Breast epithelium (tissue), 4 donors: ENCODE data around the gene PEAK1. TPM values are rescaled to one million over a fixed set of nuclear protein-coding genes. Genes with fewer than 3 reads are reported as not detected.

ENCODE experiments used
- DNase-seq, 2 donors: peaks; one replicate each; pipeline ENCODE4 v3.0.0-alpha.2; 2019; ENCODE audit warnings: low spot score in 2 of 2
- H3K27ac ChIP-seq, 2 donors: fragments of 200-600 bp; sonication (generic) in 1 of 2; one replicate each; pipeline ENCODE4 v1.5.1; 2016 to 2019; ENCODE audit warnings: mild to moderate bottlenecking in 1 of 2
- H3K27me3 ChIP-seq, 2 donors: fragments of 200-600 bp; sonication (generic) in 1 of 2; one replicate each; pipeline versions ENCODE4 v1.5.1 to v1.6.0; 2017 to 2019; ENCODE audit warnings: control low read depth in 1 of 2, mild to moderate bottlenecking in 1 of 2
- H3K36me3 ChIP-seq: fragments of 200-600 bp; one replicate; pipeline ENCODE4 v1.5.1; 2019
- H3K4me1 ChIP-seq, 2 donors: fragments of 200-600 bp; sonication (generic); one replicate each; pipeline ENCODE4 v1.5.1; 2016 to 2019; ENCODE audit warnings: control low read depth in 1 of 2
- H3K4me3 ChIP-seq, 3 donors: fragments of 200-600 bp; sonication (generic); 1 replicate in 2 of 3; 2 replicates in 1 of 3; pipeline ENCODE4 v1.5.1; 2016 to 2019; ENCODE audit warnings: mild to moderate bottlenecking in 3 of 3, moderate library complexity in 2 of 3
- H3K9me3 ChIP-seq, 2 donors: fragments of 200-600 bp; sonication (generic) in 1 of 2; one replicate each; pipeline ENCODE4 v1.5.1; 2016 to 2019; ENCODE audit warnings: control low read depth in 1 of 2
- POLR2A ChIP-seq: fragments of 450-650 bp; IDR thresholded peaks from one replicate; pipeline ENCODE4 v1.6.1; 2016; ENCODE audit warnings: antibody characterized with exemption, mild to moderate bottlenecking, moderate library complexity
- POLR2AphosphoS5 ChIP-seq, 3 donors: sonication (generic); formaldehyde crosslinking; IDR thresholded peaks; one replicate each; pipeline ENCODE4 v1.6.1; 2017; ENCODE audit warnings: antibody characterized with exemption in 3 of 3
- intact Hi-C: fragments of 100-400 bp; cut with DNase I; formaldehyde crosslinking; loops from one replicate; pipeline ENCODE4 v1.15.1; 2023; ENCODE audit warnings: low total_unique reads
- total RNA-seq, 3 donors: library from RNA; depleted of rRNA; stranded (reverse); fragments of >200 nt; gene quantifications; one replicate each; pipeline ENCODE4 v1.1.0, GENCODE V29; 2016
- TF ChIP-seq, protein P1 (sequence below), 3 donors: fragments of 450-650 bp; IDR thresholded peaks; one replicate each; pipeline ENCODE4 v1.5.1; 2016 to 2017; ENCODE audit warnings: antibody characterized with exemption in 3 of 3, mild to moderate bottlenecking in 3 of 3, moderate library complexity in 3 of 3

Gene PEAK1
- total RNA-seq, 3 donors from 2014 or later = 48.5 to 99.5 (median 55.2) TPM

DNA sequence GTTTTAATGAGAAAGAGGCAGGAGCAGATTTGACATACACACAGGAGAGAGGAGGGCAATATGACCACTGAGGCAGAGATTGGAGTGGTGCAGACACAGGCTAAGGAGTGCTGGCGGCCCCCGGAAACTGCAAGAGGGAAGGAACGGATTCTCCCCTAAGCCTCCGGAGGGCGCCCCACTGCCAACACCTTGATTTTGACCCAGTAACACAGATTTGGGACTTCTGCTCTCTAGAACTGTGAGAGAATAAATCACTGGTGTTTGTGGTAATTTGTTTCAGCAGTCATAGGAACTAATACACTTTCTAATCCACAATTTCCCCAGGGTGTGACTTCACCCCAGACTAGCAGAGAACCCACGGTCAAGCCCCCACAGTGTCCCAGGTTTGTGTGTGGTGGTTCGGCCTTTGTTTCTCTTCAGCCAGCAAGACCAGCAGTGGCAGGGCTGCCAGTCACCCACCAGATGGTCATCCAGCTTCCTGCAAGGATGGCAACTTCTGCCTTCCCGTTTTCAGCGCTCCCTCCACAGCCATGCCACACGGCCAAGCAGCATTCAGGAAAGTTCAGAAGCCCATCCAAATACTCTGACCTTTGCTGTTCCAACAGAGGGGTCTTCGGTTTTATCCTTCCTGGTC lies 325.4 kb downstream of the PEAK1 start:
- Histone ChIP-seq H3K36me3 (no peaks in the 10 kb centered on the region), H3K4me1 (no peaks in the 10 kb centered on the region), H3K4me3 (no peak overlapping the region), H3K27ac (no peak overlapping the region), H3K9me3 (no peaks in the 10 kb centered on the region), H3K27me3 (no peaks in the 10 kb centered on the region)
- intact Hi-C loops = no loop called here
- TF ChIP-seq POLR2AphosphoS5 (IDR thresholded peaks at IDR 0.05) (no peak), POLR2A (no peak)
- TF ChIP-seq, protein P1, sequence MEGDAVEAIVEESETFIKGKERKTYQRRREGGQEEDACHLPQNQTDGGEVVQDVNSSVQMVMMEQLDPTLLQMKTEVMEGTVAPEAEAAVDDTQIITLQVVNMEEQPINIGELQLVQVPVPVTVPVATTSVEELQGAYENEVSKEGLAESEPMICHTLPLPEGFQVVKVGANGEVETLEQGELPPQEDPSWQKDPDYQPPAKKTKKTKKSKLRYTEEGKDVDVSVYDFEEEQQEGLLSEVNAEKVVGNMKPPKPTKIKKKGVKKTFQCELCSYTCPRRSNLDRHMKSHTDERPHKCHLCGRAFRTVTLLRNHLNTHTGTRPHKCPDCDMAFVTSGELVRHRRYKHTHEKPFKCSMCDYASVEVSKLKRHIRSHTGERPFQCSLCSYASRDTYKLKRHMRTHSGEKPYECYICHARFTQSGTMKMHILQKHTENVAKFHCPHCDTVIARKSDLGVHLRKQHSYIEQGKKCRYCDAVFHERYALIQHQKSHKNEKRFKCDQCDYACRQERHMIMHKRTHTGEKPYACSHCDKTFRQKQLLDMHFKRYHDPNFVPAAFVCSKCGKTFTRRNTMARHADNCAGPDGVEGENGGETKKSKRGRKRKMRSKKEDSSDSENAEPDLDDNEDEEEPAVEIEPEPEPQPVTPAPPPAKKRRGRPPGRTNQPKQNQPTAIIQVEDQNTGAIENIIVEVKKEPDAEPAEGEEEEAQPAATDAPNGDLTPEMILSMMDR (IDR thresholded peaks at IDR 0.05) = no peak
- no peak for DNase-seq

DNA sequence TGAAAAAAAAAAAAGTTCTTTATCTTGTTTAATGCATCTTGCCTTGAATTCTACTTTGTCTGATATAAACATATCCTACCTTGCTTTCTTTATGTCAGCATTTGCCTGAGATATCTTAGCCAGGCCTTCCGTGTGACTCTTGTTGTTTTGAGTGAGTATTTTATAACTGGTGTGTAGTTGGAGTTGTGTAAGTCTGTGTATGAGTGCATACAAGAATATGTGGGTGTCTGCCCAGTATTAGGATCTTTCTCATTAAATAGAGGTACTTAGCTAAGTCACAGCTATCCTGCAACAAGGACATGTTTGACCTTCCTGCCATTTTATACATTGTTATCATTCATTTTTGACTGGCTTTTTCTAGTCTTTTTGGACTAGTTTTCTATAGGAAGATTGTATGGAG lies 326.5 kb downstream of the PEAK1 start:
- Histone ChIP-seq H3K27me3 (no peaks in the 10 kb centered on the region), H3K4me3 (no peak overlapping the region), H3K36me3 (no peaks in the 10 kb centered on the region), H3K4me1 (no peaks in the 10 kb centered on the region), H3K9me3 (no peaks in the 10 kb centered on the region), H3K27ac (no peak overlapping the region)
- TF ChIP-seq POLR2A (no peak), POLR2AphosphoS5 (IDR thresholded peaks at IDR 0.05) (no peak)
- TF ChIP-seq, protein P1 (IDR thresholded peaks at IDR 0.05) = no peak
- intact Hi-C loops = no loop called here
- no peak for DNase-seq

DNA sequence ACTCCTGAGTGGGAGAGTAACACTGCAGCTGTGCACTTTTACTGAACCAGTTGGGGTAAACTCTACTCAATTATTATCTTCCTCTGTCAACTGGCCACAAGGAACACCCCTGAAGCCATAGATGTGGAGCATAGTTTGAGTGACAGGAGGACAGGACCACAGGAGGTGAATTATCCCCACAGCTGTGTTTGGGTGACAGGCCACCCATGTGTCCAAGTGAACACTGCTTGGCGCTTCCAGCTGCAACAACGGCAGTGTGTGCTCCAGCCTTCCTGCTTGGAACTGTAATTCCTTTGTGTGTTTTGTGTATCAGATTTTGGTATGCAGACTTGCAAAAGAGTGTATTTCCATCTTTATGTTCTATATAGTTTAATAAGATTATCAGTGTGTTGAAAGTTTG lies 328.8 kb downstream of the PEAK1 start:
- intact Hi-C loops = no loop called here
- DNase-seq = no peak
- TF ChIP-seq POLR2A = no peak
- TF ChIP-seq, protein P1 (IDR thresholded peaks at IDR 0.05) = no peak
- no peak for TF ChIP-seq POLR2AphosphoS5 (IDR thresholded peaks at IDR 0.05)
- Histone ChIP-seq H3K27ac (no peak overlapping the region), H3K9me3 (no peaks in the 10 kb centered on the region), H3K36me3 (no peaks in the 10 kb centered on the region), H3K4me3 (no peak overlapping the region), H3K27me3 (no peaks in the 10 kb centered on the region), H3K4me1 (no peaks in the 10 kb centered on the region)

- Histone ChIP-seq H3K4me3 (no peak overlapping the region), H3K9me3 (no peaks in the 10 kb centered on the region), H3K4me1 (no peaks in the 10 kb centered on the region), H3K27ac (no peak overlapping the region), H3K27me3 (no peaks in the 10 kb centered on the region), H3K36me3 (no peaks in the 10 kb centered on the region)
- intact Hi-C loops = no loop called here
- TF ChIP-seq POLR2A = no peak
- TF ChIP-seq, protein P1 (IDR thresholded peaks at IDR 0.05) = no peak
- no peak for TF ChIP-seq POLR2AphosphoS5 (IDR thresholded peaks at IDR 0.05)
- DNase-seq = no peak
Measured at GRCh38 chr15:77087213-77087612, 332.7 kb downstream of the PEAK1 start.

GRCh38 chr15:77085297-77085696 lies 334.6 kb downstream of the PEAK1 start:
- Histone ChIP-seq H3K36me3 (no peaks in the 10 kb centered on the region), H3K27me3 (no peaks in the 10 kb centered on the region), H3K27ac (no peak overlapping the region), H3K9me3 (no peaks in the 10 kb centered on the region), H3K4me1 (no peaks in the 10 kb centered on the region), H3K4me3 (no peak overlapping the region)
- intact Hi-C loops = no loop called here
- TF ChIP-seq, protein P1 (IDR thresholded peaks at IDR 0.05) = no peak
- no peak for TF ChIP-seq POLR2AphosphoS5 (IDR thresholded peaks at IDR 0.05)
- DNase-seq = no peak
